ENCODE data around the gene AFG1L. TPM values are rescaled to one million over a fixed set of nuclear protein-coding genes. Genes with fewer than 3 reads are reported as not detected.

Gene AFG1L
- polyA plus RNA-seq, 6 donors from 2014 or later: 2.6 to 6.8 (median 4.5) TPM

GRCh38 chr6:108566406-108566805 is 271.6 kb downstream of the AFG1L start:
- Mint-ChIP-seq H3K27ac (peak overlapping the region in 4 of 6 donors; percentile 91 to 98 (median 95)), H3K4me3 (peak overlapping the region in 4 of 8 donors; percentile 61 to 83 (median 74)), H3K36me3 (peaks cover 12 to 14% of the 10 kb centered on the region in 2 donors), H3K9me3 (no peaks in the 10 kb centered on the region), H3K4me1 (peaks cover 34 to 61% (median 46%) of the 10 kb centered on the region in 3 donors), H3K27me3 (peaks cover 0 to 10% (median 3%) of the 10 kb centered on the region in 3 donors)
- ATAC-seq (ENCODE audit: low read depth in 2 of 2) (no peak), DNase-seq (no peak)

- Mint-ChIP-seq H3K9me3 (no peaks in the 10 kb centered on the region), H3K4me1 (peaks cover 21 to 47% (median 38%) of the 10 kb centered on the region in 3 donors), H3K4me3 (peak overlapping the region in 2 of 8 donors; percentile 24 to 75), H3K27ac (peak overlapping the region in 3 of 6 donors; percentile 28 to 91 (median 30)), H3K27me3 (peaks cover 0 to 10% (median 3%) of the 10 kb centered on the region in 3 donors), H3K36me3 (peaks cover 14 to 16% of the 10 kb centered on the region in 2 donors)
- ATAC-seq (ENCODE audit: low read depth in 2 of 2): no peak
- no peak for DNase-seq
These were observed 273.2 kb downstream of the AFG1L start for GRCh38 chr6:108568101-108568500.

GRCh38 chr6:108568551-108569305 is 273.9 kb downstream of the AFG1L start:
- H3K27ac Mint-ChIP-seq: peak overlapping the region in 2 of 6 donors; percentile 28 to 91
- no peaks in the 10 kb centered on the region for H3K9me3 Mint-ChIP-seq
- DNase-seq (no peak), ATAC-seq (ENCODE audit: low read depth in 2 of 2) (no peak)
- peaks cover 14 to 16% of the 10 kb centered on the region in 2 donors for H3K36me3 Mint-ChIP-seq
- peak overlapping the region in 1 of 8 donors; percentile 24 for H3K4me3 Mint-ChIP-seq
- H3K27me3 Mint-ChIP-seq: peaks cover 0 to 10% (median 3%) of the 10 kb centered on the region in 3 donors
- peaks cover 17 to 44% (median 34%) of the 10 kb centered on the region in 3 donors for H3K4me1 Mint-ChIP-seq

- Mint-ChIP-seq H3K36me3 (peaks cover 14 to 16% of the 10 kb centered on the region in 2 donors), H3K4me3 (peak overlapping the region in 1 of 8 donors; percentile 5), H3K9me3 (no peaks in the 10 kb centered on the region), H3K27ac (no peak overlapping the region), H3K27me3 (peaks cover 0 to 10% (median 3%) of the 10 kb centered on the region in 3 donors), H3K4me1 (peaks cover 16 to 37% (median 17%) of the 10 kb centered on the region in 3 donors)
- ATAC-seq (ENCODE audit: low read depth in 2 of 2) (no peak), DNase-seq (no peak)
These were observed 275.7 kb downstream of the AFG1L start for GRCh38 chr6:108570517-108570916.

GRCh38 chr6:108574457-108575141 is 279.7 kb downstream of the AFG1L start:
- H3K36me3 Mint-ChIP-seq: peaks cover 12 to 17% of the 10 kb centered on the region in 2 donors
- no peaks in the 10 kb centered on the region for H3K27me3 Mint-ChIP-seq
- H3K4me3 Mint-ChIP-seq: no peak overlapping the region
- no peaks in the 10 kb centered on the region for H3K9me3 Mint-ChIP-seq
- no peak for ATAC-seq (ENCODE audit: low read depth in 2 of 2)
- H3K27ac Mint-ChIP-seq: peak overlapping the region in 1 of 6 donors; percentile 4
- no peak for DNase-seq
- peaks cover 18 to 39% (median 35%) of the 10 kb centered on the region in 3 donors for H3K4me1 Mint-ChIP-seq

Other genes starting within 250 kb of the AFG1L start
- gene OSTM1, start 220.3 kb upstream of the AFG1L start, polyA plus RNA-seq (ENCODE audit: low read depth in 6 of 6): 10 to 100 TPM; 22.3 to 35.6 (median 32.8) TPM
- not detected for gene NR2E1, start 129.0 kb upstream of the AFG1L start, polyA plus RNA-seq (ENCODE audit: low read depth in 6 of 6)
- gene SNX3, start 34.0 kb upstream of the AFG1L start, polyA plus RNA-seq (ENCODE audit: low read depth in 6 of 6): 100 to 1,000 TPM; 601 to 963 (median 659) TPM